Lower leg skin (tissue), 4 donors: ENCODE measurements around the gene PNMA8B. TPM values are rescaled to one million over a fixed set of nuclear protein-coding genes. Genes with fewer than 3 reads are reported as not detected.
"Not testable (repeated sequence)": the region's sequence is repeated elsewhere in the genome, so short reads cannot be mapped to it uniquely, and the experiment has no call there.

Source experiments
- DNase-seq, 2 donors: peaks; one replicate each; pipeline ENCODE4 v3.0.0-alpha.2; 2019; ENCODE audit warnings: low spot score in 2 of 2
- H3K4me3 ChIP-seq: fragments of 200-600 bp; sonication (generic); 2 replicates; pipeline ENCODE4 v1.5.1; 2017; ENCODE audit warnings: mild to moderate bottlenecking, low read depth; ENCODE audit not compliant: poor library complexity, severe bottlenecking
- POLR2A ChIP-seq, 2 donors: fragments of 450-650 bp; IDR thresholded peaks; one replicate each; pipeline ENCODE4 v1.6.1; 2016 to 2017; ENCODE audit warnings: antibody characterized with exemption in 2 of 2, mild to moderate bottlenecking in 1 of 2, moderate library complexity in 1 of 2
- WGBS, 2 donors: methylation state at CpG; one replicate each; pipeline ENCODE4 v1.1.5; 2018; 5-methylcytosine and 5-hydroxymethylcytosine counted together
- intact Hi-C: fragments of 100-400 bp; cut with DNase I; formaldehyde crosslinking; loops from one replicate; pipeline ENCODE4 v1.15.0; 2023; ENCODE audit warnings: low total_unique reads
- total RNA-seq, 4 donors: library from RNA; depleted of rRNA; stranded (reverse); fragments of >200 nt; gene quantifications; one replicate each; pipeline ENCODE4 v1.1.0, GENCODE V29; 2016
- TF ChIP-seq, protein P1 (sequence below), 3 donors: fragments of 450-650 bp; IDR thresholded peaks; one replicate each; pipeline ENCODE4 v1.5.1; 2016; ENCODE audit warnings: antibody characterized with exemption in 3 of 3, mild to moderate bottlenecking in 3 of 3, moderate library complexity in 2 of 3

Gene PNMA8B
- total RNA-seq, 4 donors from 2014 or later: 2.0 to 5.8 (median 2.8) TPM

DNA sequence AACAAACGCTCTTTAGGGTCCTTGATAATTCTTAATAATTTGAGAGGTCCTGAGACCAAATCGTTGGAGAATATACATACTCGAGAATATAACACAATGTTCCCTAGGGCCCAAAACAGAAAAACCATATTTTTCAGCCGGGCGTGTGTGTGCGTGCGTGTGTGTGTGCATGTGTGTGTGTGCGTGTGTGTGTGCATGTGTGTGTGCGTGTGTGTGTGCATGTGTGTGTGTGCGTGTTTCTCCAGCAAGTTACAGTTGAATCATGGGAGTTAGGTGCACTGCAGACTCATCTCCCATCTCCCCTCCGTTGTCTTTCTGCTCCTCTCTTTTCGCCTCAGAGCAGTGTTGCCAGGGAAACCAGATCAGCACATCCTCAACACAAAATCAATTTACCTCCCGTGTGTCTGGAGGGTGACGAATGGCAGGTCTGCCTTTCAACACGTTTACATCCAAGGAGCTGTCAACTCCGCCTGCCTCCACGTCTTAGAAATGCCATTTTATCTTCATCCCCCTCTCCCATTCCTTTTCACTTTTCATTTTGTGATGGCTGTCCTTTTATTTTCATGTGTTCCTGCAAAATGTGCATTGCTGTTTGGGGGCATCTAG, 8.3 kb upstream of the PNMA8B start:
- 65 to 75% methylated on average over 17 of the region's 17 CpGs for WGBS, 2 donors
- TF ChIP-seq POLR2A (IDR thresholded peaks at IDR 0.05): no peak
- no peak overlapping the region for H3K4me3 ChIP-seq
- intact Hi-C loops: no loop called here
- no peak for DNase-seq

DNA sequence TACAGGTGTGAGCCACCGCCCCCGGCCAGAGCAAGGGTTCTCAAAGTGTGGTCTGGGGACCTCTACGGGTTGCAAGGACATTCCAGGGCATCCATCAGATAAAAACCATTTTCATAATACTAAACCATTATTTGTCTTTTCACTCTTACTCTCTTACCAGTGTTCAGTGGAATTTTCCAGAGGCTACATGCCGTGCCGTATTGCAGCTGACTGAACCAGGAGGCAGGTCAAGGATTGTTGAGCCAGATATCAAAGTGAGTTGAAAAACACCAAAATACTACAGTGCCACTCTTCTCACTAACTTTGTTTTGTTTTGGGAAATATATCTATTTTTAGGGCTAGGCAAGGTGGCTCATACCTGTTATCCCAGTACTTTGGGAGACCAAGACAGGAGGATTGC, 7.2 kb upstream of the PNMA8B start:
- intact Hi-C loops: no loop called here
- no peak for TF ChIP-seq POLR2A (IDR thresholded peaks at IDR 0.05)
- TF ChIP-seq, protein P1, sequence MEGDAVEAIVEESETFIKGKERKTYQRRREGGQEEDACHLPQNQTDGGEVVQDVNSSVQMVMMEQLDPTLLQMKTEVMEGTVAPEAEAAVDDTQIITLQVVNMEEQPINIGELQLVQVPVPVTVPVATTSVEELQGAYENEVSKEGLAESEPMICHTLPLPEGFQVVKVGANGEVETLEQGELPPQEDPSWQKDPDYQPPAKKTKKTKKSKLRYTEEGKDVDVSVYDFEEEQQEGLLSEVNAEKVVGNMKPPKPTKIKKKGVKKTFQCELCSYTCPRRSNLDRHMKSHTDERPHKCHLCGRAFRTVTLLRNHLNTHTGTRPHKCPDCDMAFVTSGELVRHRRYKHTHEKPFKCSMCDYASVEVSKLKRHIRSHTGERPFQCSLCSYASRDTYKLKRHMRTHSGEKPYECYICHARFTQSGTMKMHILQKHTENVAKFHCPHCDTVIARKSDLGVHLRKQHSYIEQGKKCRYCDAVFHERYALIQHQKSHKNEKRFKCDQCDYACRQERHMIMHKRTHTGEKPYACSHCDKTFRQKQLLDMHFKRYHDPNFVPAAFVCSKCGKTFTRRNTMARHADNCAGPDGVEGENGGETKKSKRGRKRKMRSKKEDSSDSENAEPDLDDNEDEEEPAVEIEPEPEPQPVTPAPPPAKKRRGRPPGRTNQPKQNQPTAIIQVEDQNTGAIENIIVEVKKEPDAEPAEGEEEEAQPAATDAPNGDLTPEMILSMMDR (IDR thresholded peaks at IDR 0.05): no peak
- H3K4me3 ChIP-seq: no peak overlapping the region
- no peak for DNase-seq
- WGBS, 2 donors: 96 to 99% methylated on average over 5 of the region's 5 CpGs

DNA sequence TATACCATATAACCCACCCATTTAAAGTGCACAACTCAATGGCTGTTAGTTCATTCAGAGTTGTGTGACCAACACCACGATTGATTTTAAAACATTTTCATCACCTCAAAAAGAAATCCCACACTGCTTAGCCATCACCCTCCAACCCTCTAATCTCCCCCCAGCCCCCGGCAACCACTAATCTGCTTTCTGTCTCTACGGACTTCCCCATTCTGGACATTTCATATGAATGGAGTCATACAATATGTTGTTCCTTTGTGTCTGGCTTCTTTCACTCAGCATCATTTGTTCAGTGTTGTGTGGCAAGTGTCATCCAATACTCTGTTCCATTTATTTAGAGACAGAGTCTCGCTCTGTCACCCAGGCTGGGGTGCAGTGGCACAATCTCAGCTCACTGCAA, 4.0 kb upstream of the PNMA8B start:
- WGBS, 2 donors: 78 to 84% methylated on average over 4 of the region's 4 CpGs
- no peak for DNase-seq
- intact Hi-C loops: no loop called here
- TF ChIP-seq, protein P1 (IDR thresholded peaks at IDR 0.05): no peak
- TF ChIP-seq POLR2A (IDR thresholded peaks at IDR 0.05): no peak
- H3K4me3 ChIP-seq: no peak overlapping the region

- TF ChIP-seq POLR2A (IDR thresholded peaks at IDR 0.05): no peak
- TF ChIP-seq, protein P1 (IDR thresholded peaks at IDR 0.05): no peak
- 72 to 89% methylated on average over 8 of the region's 8 CpGs for WGBS, 2 donors
- H3K4me3 ChIP-seq: no peak overlapping the region
- no peak for DNase-seq
- intact Hi-C loops: no loop called here
Observed at GRCh38 chr19:46497773-46498172, 2.1 kb upstream of the PNMA8B start.

- DNase-seq, H3K4me3 ChIP-seq, intact Hi-C loops: not testable (repeated sequence)
- WGBS, 2 donors: 79 to 93% methylated on average over 4 of the region's 4 CpGs
Observed at GRCh38 chr19:46496886-46497285, 1.2 kb upstream of the PNMA8B start.

GRCh38 chr19:46496304-46496703, 637 bp upstream of the PNMA8B start:
- intact Hi-C loops: no loop called here
- WGBS, 2 donors: 74 to 79% methylated on average over 6 of the region's 6 CpGs
- no peak overlapping the region for H3K4me3 ChIP-seq
- no peak for DNase-seq
- TF ChIP-seq, protein P1 (IDR thresholded peaks at IDR 0.05): no peak
- TF ChIP-seq POLR2A (IDR thresholded peaks at IDR 0.05): no peak
